PC-9 (cell line): ENCODE measurements around the gene A2ML1.

ENCODE experiments used
- CTCF ChIP-seq: fragments of 200-600 bp; sonication (generic); conservative IDR thresholded peaks from 2 replicates; pipeline ENCODE4 v1.6.1; 2017; ENCODE audit warnings: mixed run types, antibody characterized with exemption, mild to moderate bottlenecking, moderate library complexity
- EZH2 ChIP-seq: fragments of 200-600 bp; sonication (generic); IDR thresholded peaks from 2 replicates; pipeline ENCODE4 v1.8.0; 2017; ENCODE audit warnings: antibody characterized with exemption, low read depth

- TF ChIP-seq CTCF (no peak), EZH2 (no peak)
Measured at GRCh38 chr12:8916154-8916553, 93.7 kb downstream of the A2ML1 start.
